NCI-H146 treated with DMSO at 0.1 percent for 48 hours (cell line): ENCODE results near the gene PBX4.

Experiments
- DNase-seq: peaks from one replicate; lab custom pipeline; 2025; ENCODE audit not compliant: unreplicated experiment; lab: John Stamatoyannopoulos, UW

The PBX4 gene

GRCh38 chr19:19649580-19649995 lies 31.1 kb upstream of the PBX4 start:
- DNase-seq, result no peak

GRCh38 chr19:19649155-19649554 lies 30.7 kb upstream of the PBX4 start:
- no peak for DNase-seq

- no peak for DNase-seq
These were observed 28.7 kb upstream of the PBX4 start for GRCh38 chr19:19647037-19647835.

- DNase-seq, result no peak
These were observed 26.9 kb upstream of the PBX4 start for GRCh38 chr19:19645233-19645870.

GRCh38 chr19:19644054-19644388 lies 25.5 kb upstream of the PBX4 start:
- DNase-seq, result no peak

- DNase-seq, result peak; percentile 44
These were observed 24.9 kb upstream of the PBX4 start, which contains the start of gene GMIP for GRCh38 chr19:19643158-19644053. Gene GMIP, minus strand, starts transcription at chr19:19643657. Its CDS starts 128 bp downstream, at chr19:19643529.

- DNase-seq, result no peak
These were observed 24.1 kb upstream of the PBX4 start for GRCh38 chr19:19642506-19643157.

- no peak for DNase-seq
These were observed 19.2 kb upstream of the PBX4 start for GRCh38 chr19:19637523-19638251.

GRCh38 chr19:19637186-19637522 lies 18.7 kb upstream of the PBX4 start:
- DNase-seq, result no peak

GRCh38 chr19:19636573-19637185 lies 18.2 kb upstream of the PBX4 start:
- DNase-seq, result no peak

- DNase-seq, result no peak
These were observed 16.8 kb upstream of the PBX4 start for GRCh38 chr19:19635313-19635702.

GRCh38 chr19:19634516-19635312 lies 16.2 kb upstream of the PBX4 start:
- no peak for DNase-seq

- no peak for DNase-seq
These were observed 15.4 kb upstream of the PBX4 start for GRCh38 chr19:19633711-19634515.

- DNase-seq, result no peak
These were observed 14.2 kb upstream of the PBX4 start for GRCh38 chr19:19632661-19633060.

GRCh38 chr19:19631346-19631745 lies 12.9 kb upstream of the PBX4 start:
- no peak for DNase-seq

- DNase-seq, result no peak
These were observed 11.9 kb upstream of the PBX4 start for GRCh38 chr19:19630426-19630825.

- no peak for DNase-seq
These were observed 11.6 kb upstream of the PBX4 start for GRCh38 chr19:19630062-19630414.

GRCh38 chr19:19628501-19629134 lies 10.1 kb upstream of the PBX4 start:
- peak; percentile 78 for DNase-seq
